DND-41 (cell line): Measurements from ENCODE around the gene XIAP.
A peak's percentile ranks its signal among the peaks of the same experiment; 100 is the strongest.
"Not testable (repeated sequence)": the region's sequence is repeated elsewhere in the genome, so short reads cannot be mapped to it uniquely, and the experiment has no call there.

ENCODE experiments used
- ATAC-seq: fragments of 200-7000 bp; cut with Tn5 transposase; 3 replicates; pipeline ENCODE4 v1.9.1; 2021; ENCODE audit warnings: low read depth; ENCODE audit not compliant: insufficient read depth
- DNase-seq: peaks from one replicate; pipeline ENCODE4 v3.0.0-alpha.2; 2020
- H2AFZ ChIP-seq: 2 replicates; pipeline ENCODE4 v1.6.0; 2012; ENCODE audit warnings: low read depth, low read length
- H3K27ac ChIP-seq: 2 replicates; pipeline ENCODE4 v1.5.1; 2012; ENCODE audit warnings: low read length, inconsistent platforms
- H3K27me3 ChIP-seq: fragments of 200-600 bp; sonication (generic); 2 replicates; pipeline ENCODE4 v1.6.0; 2012; ENCODE audit warnings: low read length, mild to moderate bottlenecking, inconsistent platforms; ENCODE audit not compliant: insufficient read depth, poor library complexity
- H3K36me3 ChIP-seq: 2 replicates; pipeline ENCODE4 v1.5.1; 2012; ENCODE audit warnings: low read length, inconsistent platforms; ENCODE audit not compliant: insufficient read depth
- H3K4me1 ChIP-seq: 2 replicates; pipeline ENCODE4 v1.5.1; 2012; ENCODE audit warnings: mild to moderate bottlenecking, low read length; ENCODE audit not compliant: insufficient read depth
- H3K4me2 ChIP-seq: 2 replicates; pipeline ENCODE4 v1.6.0; 2012; ENCODE audit warnings: mild to moderate bottlenecking, moderate library complexity, low read length, inconsistent platforms; ENCODE audit not compliant: insufficient read depth
- H3K4me3 ChIP-seq, 2 experiments: fragments of 200-600 bp in 1 of 2; shearing (Covaris generic) in 1 of 2; 2 replicates each; pipeline ENCODE4 v1.5.1; 2012 to 2016; ENCODE audit warnings: inconsistent platforms in 2 of 2, low read length in 2 of 2, mild to moderate bottlenecking in 2 of 2, low read depth in 1 of 2, moderate library complexity in 1 of 2
- H3K79me2 ChIP-seq: 2 replicates; pipeline ENCODE4 v1.6.0; 2012; ENCODE audit warnings: low read length, inconsistent platforms; ENCODE audit not compliant: insufficient read depth
- H3K9ac ChIP-seq: 2 replicates; pipeline ENCODE4 v1.6.0; 2012; ENCODE audit warnings: low read depth, mild to moderate bottlenecking, inconsistent platforms, low read length, moderate library complexity
- H3K9me3 ChIP-seq: 2 replicates; pipeline ENCODE4 v1.5.1; 2012; ENCODE audit warnings: low read length, moderate library complexity, mild to moderate bottlenecking, inconsistent platforms; ENCODE audit not compliant: insufficient read depth, severe bottlenecking
- H4K20me1 ChIP-seq: 2 replicates; pipeline ENCODE4 v1.6.0; 2012; ENCODE audit warnings: low read length; ENCODE audit not compliant: insufficient read depth
- CTCF ChIP-seq: IDR thresholded peaks from 2 replicates; pipeline ENCODE4 v1.5.1; 2012; ENCODE audit warnings: borderline replicate concordance, low read length, moderate library complexity, mild to moderate bottlenecking; ENCODE audit not compliant: poor library complexity, severe bottlenecking; ENCODE audit errors: extremely low read depth
- EZH2 ChIP-seq: IDR thresholded peaks from 3 replicates; pipeline ENCODE4 v1.6.1; 2012; ENCODE audit warnings: borderline replicate concordance, low read depth, mild to moderate bottlenecking, moderate library complexity, low read length, inconsistent platforms; ENCODE audit not compliant: severe bottlenecking

Gene XIAP

GRCh38 chrX:123884809-123885408 is 25.1 kb downstream of the XIAP start:
- H3K27ac ChIP-seq, result no peak overlapping the region
- peaks cover 6% of the 10 kb centered on the region for H4K20me1 ChIP-seq
- H3K9ac ChIP-seq, result no peak overlapping the region
- DNase-seq (peak; percentile 45), ATAC-seq (no peak; the same call in 2 of the 3 replicates)
- H3K36me3 ChIP-seq, result peaks cover 20% of the 10 kb centered on the region
- H3K4me3 ChIP-seq, result no peak overlapping the region
- H3K27me3 ChIP-seq, result no peaks in the 10 kb centered on the region
- no peaks in the 10 kb centered on the region for H3K4me1 ChIP-seq
- no peak overlapping the region for H2AFZ ChIP-seq
- TF ChIP-seq CTCF (peak; percentile 65), EZH2 (no peak)
- H3K4me2 ChIP-seq, result no peak overlapping the region
- H3K9me3 ChIP-seq, result no peaks in the 10 kb centered on the region
- H3K79me2 ChIP-seq, result peaks cover 51% of the 10 kb centered on the region

GRCh38 chrX:123899701-123900100 is 39.8 kb downstream of the XIAP start:
- Histone ChIP-seq H2AFZ (no peak overlapping the region), H3K9me3 (no peaks in the 10 kb centered on the region), H4K20me1 (no peaks in the 10 kb centered on the region), H3K4me3 (no peak overlapping the region), H3K36me3 (peaks cover 37% of the 10 kb centered on the region), H3K4me1 (no peaks in the 10 kb centered on the region), H3K4me2 (no peak overlapping the region), H3K27me3 (no peaks in the 10 kb centered on the region), H3K79me2 (no peaks in the 10 kb centered on the region), H3K9ac (no peak overlapping the region), H3K27ac (no peak overlapping the region)
- no peak for ATAC-seq
- TF ChIP-seq EZH2, result no peak
- TF ChIP-seq CTCF, result no peak
- no peak for DNase-seq

GRCh38 chrX:123903261-123903660 is 43.4 kb downstream of the XIAP start:
- not testable (repeated sequence) for ATAC-seq, H3K27me3 ChIP-seq, H3K4me3 ChIP-seq, H3K4me2 ChIP-seq, H3K79me2 ChIP-seq, H3K27ac ChIP-seq, H3K9me3 ChIP-seq, H3K9ac ChIP-seq, H2AFZ ChIP-seq, H4K20me1 ChIP-seq, DNase-seq, H3K4me1 ChIP-seq
- H3K36me3 ChIP-seq, result peaks cover 40% of the 10 kb centered on the region

GRCh38 chrX:123905332-123905731 is 45.5 kb downstream of the XIAP start:
- no peak for TF ChIP-seq EZH2
- TF ChIP-seq CTCF, result no peak
- Histone ChIP-seq H3K36me3 (peaks cover 32% of the 10 kb centered on the region), H3K9me3 (no peaks in the 10 kb centered on the region), H3K79me2 (no peaks in the 10 kb centered on the region), H3K27me3 (no peaks in the 10 kb centered on the region), H3K4me3 (no peak overlapping the region), H3K4me1 (no peaks in the 10 kb centered on the region), H4K20me1 (no peaks in the 10 kb centered on the region), H3K4me2 (no peak overlapping the region), H2AFZ (no peak overlapping the region), H3K9ac (no peak overlapping the region), H3K27ac (no peak overlapping the region)
- no peak for DNase-seq
- no peak for ATAC-seq
